HepG2 (cell line): ENCODE results near the gene KRTAP9-2. TPM values are rescaled to one million over a fixed set of nuclear protein-coding genes. Genes with fewer than 3 reads are reported as not detected.

Experiments used
- ATAC-seq: fragments of 200-7000 bp; cut with Tn5 transposase; 3 replicates; pipeline ENCODE4 v1.9.1; 2020; ENCODE audit warnings: mild to moderate bottlenecking, moderate library complexity
- BruUV-seq: library from RNA; stranded (reverse); fragments of 400-500 nt; replicated peaks from 2 replicates; lab custom pipeline; 2021; lab: Mats Ljungman, UMichigan
- CTCF ChIA-PET: fragments of 300-600 bp; formaldehyde crosslinking; extraction: SDS; loops from one replicate; lab custom pipeline; 2021; ENCODE audit warnings: low total read pairs, inconsistent platforms, low intra/inter-chr PET ratio; lab: Yijun Ruan, JAX
- POLR2A ChIA-PET: fragments of 350-600 bp; sonication (Branson Sonifier 250); formaldehyde crosslinking; loops from one replicate; lab custom pipeline; 2020; ENCODE audit warnings: antibody characterized with exemption, inconsistent platforms; lab: Yijun Ruan, JAX
- DNase-seq: peaks from one replicate; pipeline ENCODE4 v3.0.0-alpha.2; 2015; ENCODE audit warnings: low spot score
- FAIRE-seq: peaks from 3 replicates; lab custom pipeline; 2011; peaks lifted over from hg19 to GRCh38; lab: Jason Lieb, UNC
- H2AFZ ChIP-seq: one replicate; pipeline ENCODE4 v1.6.1; 2011; ENCODE audit warnings: low read length, inconsistent platforms
- H3K27ac ChIP-seq: fragments of 300-600 bp; 3 replicates; pipeline ENCODE4 v1.8.0; 2011; ENCODE audit warnings: mixed run types, mild to moderate bottlenecking, mixed read lengths, low read length, inconsistent platforms; ENCODE audit not compliant: insufficient read depth; ENCODE audit errors: extremely low read length
- H3K27me3 ChIP-seq, 2 experiments: fragments of 200-600 bp in 1 of 2; 2 replicates in 1 of 2; 3 replicates in 1 of 2; pipeline versions ENCODE4 v1.6.0 to v1.8.0; 2011; ENCODE audit warnings: low read length in 2 of 2, mild to moderate bottlenecking in 2 of 2, moderate library complexity in 2 of 2, inconsistent platforms in 1 of 2; ENCODE audit not compliant: insufficient read depth in 2 of 2, control insufficient read depth in 1 of 2
- H3K36me3 ChIP-seq, 2 experiments: fragments of 200-600 bp in 1 of 2; replicated peaks in 1 of 2; 2 replicates in 1 of 2; 3 replicates in 1 of 2; pipeline versions ENCODE4 v1.5.1 to v1.8.0; 2011; ENCODE audit warnings: low read length in 2 of 2, inconsistent platforms in 1 of 2; ENCODE audit not compliant: insufficient read depth in 2 of 2, control insufficient read depth in 1 of 2
- H3K4me1 ChIP-seq: 2 replicates; pipeline ENCODE4 v1.5.1; 2012; ENCODE audit warnings: low read length, inconsistent platforms; ENCODE audit not compliant: insufficient read depth
- H3K4me2 ChIP-seq: 2 replicates; pipeline ENCODE4 v1.6.0; 2011; ENCODE audit warnings: low read depth, low read length, inconsistent platforms
- H3K4me3 ChIP-seq, 3 experiments: fragments of 200-600 bp in 1 of 3; sonication (generic), shearing (Covaris generic) in 1 of 3; replicated peaks in 1 of 3; 2 replicates each; pipeline ENCODE4 v1.5.1; 2011 to 2016; ENCODE audit warnings: low read length in 3 of 3, inconsistent platforms in 2 of 3, low read depth in 2 of 3, mild to moderate bottlenecking in 2 of 3, control low read depth in 1 of 3, mixed read lengths in 1 of 3; ENCODE audit not compliant: insufficient read depth in 1 of 3
- H3K79me2 ChIP-seq: one replicate; pipeline ENCODE4 v1.6.1; 2011; ENCODE audit warnings: low read length, inconsistent platforms; ENCODE audit not compliant: insufficient read depth
- H3K9ac ChIP-seq: 2 replicates; pipeline ENCODE4 v1.6.0; 2011; ENCODE audit warnings: mild to moderate bottlenecking, low read depth, low read length, inconsistent platforms; ENCODE audit not compliant: insufficient read depth
- H3K9me3 ChIP-seq: 2 replicates; pipeline ENCODE4 v1.5.1; 2012; ENCODE audit warnings: mild to moderate bottlenecking, low read length
- H4K20me1 ChIP-seq: 2 replicates; pipeline ENCODE4 v1.6.0; 2011; ENCODE audit warnings: inconsistent platforms, mild to moderate bottlenecking, low read length, moderate library complexity; ENCODE audit not compliant: insufficient read depth
- ESRRA ChIP-seq: sonication (generic); formaldehyde crosslinking; IDR thresholded peaks from 2 replicates; pipeline ENCODE4 v1.5.1; 2020; ENCODE audit warnings: mild to moderate bottlenecking, low read depth, missing genetic modification reagents
- HNF4G ChIP-seq, 2 experiments: sonication (generic) in 1 of 2; formaldehyde crosslinking in 1 of 2; IDR thresholded peaks; 2 replicates each; pipeline versions ENCODE4 v1.4.0 to v1.6.1; 2011 to 2020; ENCODE audit warnings: borderline replicate concordance in 2 of 2, low read depth in 2 of 2, mild to moderate bottlenecking in 2 of 2, low read length in 1 of 2, missing genetic modification reagents in 1 of 2, moderate library complexity in 1 of 2
- HNRNPUL1 ChIP-seq: fragments of 200-400 bp; formaldehyde crosslinking; IDR thresholded peaks from 2 replicates; pipeline ENCODE4 v1.6.1; 2017; ENCODE audit warnings: low read depth, mild to moderate bottlenecking, low read length, moderate library complexity
- IRX3 ChIP-seq: sonication (generic); formaldehyde crosslinking; IDR thresholded peaks from 2 replicates; pipeline ENCODE4 v1.8.1; 2023; ENCODE audit warnings: mild to moderate bottlenecking, low read depth, missing genetic modification reagents, borderline replicate concordance
- ZNF260 ChIP-seq: sonication (generic); formaldehyde crosslinking; IDR thresholded peaks from 2 replicates; pipeline ENCODE4 v1.4.0; 2020; ENCODE audit warnings: missing genetic modification reagents, low read depth, mild to moderate bottlenecking, borderline replicate concordance
- ZNF513 ChIP-seq: sonication (generic); formaldehyde crosslinking; conservative IDR thresholded peaks from 2 replicates; pipeline ENCODE4 v1.5.0; 2020; ENCODE audit warnings: missing genetic modification reagents
- ZNF570 ChIP-seq: sonication (generic); formaldehyde crosslinking; IDR thresholded peaks from 2 replicates; pipeline ENCODE4 v1.4.0; 2020; ENCODE audit warnings: mild to moderate bottlenecking, missing genetic modification reagents, borderline replicate concordance
- ZNF577 ChIP-seq: sonication (generic); formaldehyde crosslinking; IDR thresholded peaks from 2 replicates; pipeline ENCODE4 v1.4.0; 2020; ENCODE audit warnings: mild to moderate bottlenecking, low read depth, missing genetic modification reagents, borderline replicate concordance
- ZSCAN22 ChIP-seq: sonication (generic); formaldehyde crosslinking; IDR thresholded peaks from 2 replicates; pipeline ENCODE4 v1.4.0; 2020; ENCODE audit warnings: mild to moderate bottlenecking, missing genetic modification reagents
- WGBS: methylation state at CpG from one replicate; pipeline ENCODE4 v1.1.6; 2017; ENCODE audit warnings: low lambda C conversion rate; 5-methylcytosine and 5-hydroxymethylcytosine counted together
- in situ Hi-C: cut with HindIII; loops from 2 replicates; pipeline ENCODE4 v1.10.0; 2017; ENCODE audit warnings: low pct_unique_long_range_greater_than_20kb; ENCODE audit not compliant: extremely low pct_ligation_motif_present
- intact Hi-C: fragments of 100-400 bp; cut with micrococcal nuclease; formaldehyde crosslinking; loops from one replicate; pipeline ENCODE4 v1.10.0; 2022; ENCODE audit not compliant: unreplicated experiment
- polyA plus RNA-seq, 8 experiments: library from polyadenylated mRNA; depleted of rRNA in 3 of 8; stranded (reverse) in 7 of 8; unstranded in 1 of 8; fragments of >200 nt; fragmentation: Illumina TruSeq in 4 of 8; extraction: Trizol in 4 of 8; gene quantifications; 2 replicates each; pipeline versions ENCODE4 v1.2.1 to v1.2.3, GENCODE V29; 2011 to 2016; ENCODE audit warnings: low read depth in 4 of 8, missing spikeins in 1 of 8, mixed read lengths in 1 of 8; ENCODE audit not compliant: insufficient read depth in 1 of 8
- total RNA-seq, 5 experiments: library from RNA; depleted of rRNA; stranded (reverse); fragments of >200 nt; fragmentation: Illumina TruSeq; extraction: Trizol; gene quantifications; 2 replicates each; pipeline ENCODE4 v1.2.3, GENCODE V29; 2016; ENCODE audit warnings: low read depth in 1 of 5

Gene KRTAP9-2
- total and polyA plus RNA-seq, 2 of the 13 experiments (the other 11 are each of a cell fraction or from before 2014, with no cell fraction given), result not detected

DNA sequence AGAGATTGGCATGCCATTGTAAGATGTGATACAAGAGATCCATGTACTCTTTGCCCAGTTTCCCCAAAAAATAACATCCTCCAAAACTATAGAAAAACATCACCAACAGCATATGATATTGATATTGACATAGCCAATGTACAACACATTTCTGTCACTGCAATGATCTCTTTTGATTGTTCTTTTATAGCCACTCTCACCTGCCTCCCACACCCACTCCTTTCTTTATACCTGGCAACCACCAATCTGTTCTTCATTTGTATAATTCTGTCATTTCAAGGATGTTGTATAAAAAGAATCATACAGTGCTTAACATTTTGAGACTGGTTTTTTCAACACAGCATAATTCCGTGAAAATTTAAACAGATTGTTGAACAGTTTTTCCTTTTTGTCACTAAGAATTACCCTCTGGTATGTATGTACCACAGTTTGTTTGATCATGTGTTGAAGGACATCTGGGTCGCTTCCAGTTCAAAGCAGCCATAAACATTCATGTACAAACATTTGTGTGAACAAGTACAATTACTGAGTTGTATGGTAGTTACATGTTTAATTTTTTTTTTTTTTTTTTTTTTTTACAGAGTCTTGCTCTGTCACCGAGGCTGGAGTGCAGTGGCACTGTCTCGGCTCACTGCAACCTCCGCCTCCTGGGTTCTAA, 26.9 kb upstream of the KRTAP9-2 start:
- intact Hi-C loops, result no loop called here
- no TSS peak for BruUV-seq
- FAIRE-seq, result no peak

More for the DNA sequence above, 26.9 kb upstream of the KRTAP9-2 start:
- Histone ChIP-seq H3K9ac (no peak overlapping the region), H3K27me3 (no peaks in the 10 kb centered on the region), H3K4me3 (no peak overlapping the region), H3K79me2 (no peaks in the 10 kb centered on the region), H4K20me1 (no peaks in the 10 kb centered on the region), H3K4me2 (no peak overlapping the region), H3K27ac (no peak overlapping the region), H3K4me1 (no peaks in the 10 kb centered on the region), H2AFZ (no peak overlapping the region), H3K9me3 (no peaks in the 10 kb centered on the region), H3K36me3 (no peaks in the 10 kb centered on the region)
- ChIA-PET CTCF (no interaction called here), POLR2A (no interaction called here)
- ATAC-seq (no peak), DNase-seq (no peak)
- no peak for TF ChIP-seq ZNF577 (CRISPR knock-in tag)
- no peak for TF ChIP-seq HNF4G (IDR thresholded peaks at IDR 0.05; ENCODE audit: borderline replicate concordance, low read depth, low read length)
- TF ChIP-seq HNF4G (CRISPR knock-in tag; IDR thresholded peaks at IDR 0.05; ENCODE audit: borderline replicate concordance, low read depth), result no peak
- no peak for TF ChIP-seq ZNF570 (CRISPR knock-in tag)
- TF ChIP-seq ZNF260 (CRISPR knock-in tag), result no peak
- TF ChIP-seq IRX3 (CRISPR knock-in tag), result no peak
- no peak for TF ChIP-seq ZSCAN22
- TF ChIP-seq ZNF513, result no peak
- no peak for TF ChIP-seq HNRNPUL1
- no peak for TF ChIP-seq ESRRA
- in situ Hi-C loops, result no loop called here
- 23% methylated on average over 4 of the region's 5 CpGs for WGBS
